K562 (cell line): ENCODE measurements around the gene COL1A1. TPM values are rescaled to one million over a fixed set of nuclear protein-coding genes. Genes with fewer than 3 reads are reported as not detected.
A peak's percentile ranks its signal among the peaks of the same experiment; 100 is the strongest.

Source experiments
- ARHGAP35 ChIP-seq: fragments of 450-650 bp; IDR thresholded peaks from 2 replicates; pipeline ENCODE4 v1.6.1; 2018; ENCODE audit not compliant: partially characterized antibody
- CREM ChIP-seq: IDR thresholded peaks from 2 replicates; pipeline ENCODE4 v1.6.1; 2014; ENCODE audit warnings: antibody characterized with exemption, low read depth
- DEAF1 ChIP-seq: fragments of 450-650 bp; formaldehyde crosslinking; IDR thresholded peaks from 2 replicates; pipeline ENCODE4 v1.4.0; 2020; ENCODE audit warnings: mild to moderate bottlenecking, moderate library complexity
- EP400 ChIP-seq: fragments of 450-650 bp; IDR thresholded peaks from 2 replicates; pipeline ENCODE4 v1.6.1; 2017; ENCODE audit warnings: antibody characterized with exemption, mild to moderate bottlenecking, moderate library complexity
- HNRNPH1 ChIP-seq: fragments of 200-400 bp; formaldehyde crosslinking; optimal IDR thresholded peaks from 2 replicates; pipeline ENCODE3; 2017; ENCODE audit warnings: low read depth, mild to moderate bottlenecking, low read length, moderate library complexity
- TCF3 ChIP-seq: sonication (generic); formaldehyde crosslinking; IDR thresholded peaks from 2 replicates; pipeline ENCODE4 v1.4.0; 2020; ENCODE audit warnings: mild to moderate bottlenecking, missing genetic modification reagents
- VEZF1 ChIP-seq: fragments of 200-800 bp; sonication (Bioruptor generic); IDR thresholded peaks from 2 replicates; pipeline ENCODE4 v1.6.1; 2017; ENCODE audit warnings: missing genetic modification characterization, missing compliant biosample characterization
- ZBTB5 ChIP-seq: fragments of 450-650 bp; IDR thresholded peaks from 2 replicates; pipeline ENCODE4 v1.6.1; 2017; ENCODE audit warnings: antibody characterized with exemption
- ZHX1 ChIP-seq: fragments of 150-350 bp; conservative IDR thresholded peaks from 2 replicates; pipeline ENCODE4 v1.6.1; 2014; ENCODE audit warnings: low read length
- ZNF316 ChIP-seq: fragments of 450-650 bp; IDR thresholded peaks from 2 replicates; pipeline ENCODE4 v1.6.1; 2016
- ZNF318 ChIP-seq, 2 experiments: fragments of 450-650 bp; IDR thresholded peaks; 2 replicates each; pipeline ENCODE4 v1.6.1; 2016; ENCODE audit warnings: mild to moderate bottlenecking in 2 of 2, borderline replicate concordance in 1 of 2, low read depth in 1 of 2, moderate library complexity in 1 of 2
- polyA plus RNA-seq, 8 experiments: library from polyadenylated mRNA; depleted of rRNA in 4 of 8; stranded (reverse) in 5 of 8; unstranded in 3 of 8; fragments of >200 nt; fragmentation: Nextera tagmentation in 2 of 8; fragmentation: Illumina TruSeq in 1 of 8; extraction: Ambion mirVana in 2 of 8; extraction: Trizol in 1 of 8; gene quantifications; 2 replicates each; pipeline versions ENCODE4 v1.2.1 to v1.2.3, GENCODE V29; 2011 to 2014; ENCODE audit warnings: inconsistent platforms in 1 of 8, missing spikeins in 1 of 8
- total RNA-seq, 7 experiments: library from RNA; depleted of rRNA in 6 of 7; stranded (reverse); fragments of >200 nt in 6 of 7; fragmentation: Illumina TruSeq in 2 of 7; extraction: Trizol in 2 of 7; gene quantifications; 2 replicates each; pipeline versions ENCODE4 v1.2.1 to v1.2.3, GENCODE V29; 2011 to 2021; ENCODE audit warnings: low replicate concordance in 1 of 7

Gene COL1A1
- total and polyA plus RNA-seq, 9 of the 15 experiments (the other 6 are each of a cell fraction or from before 2014, with no cell fraction given), result 0.04 to 3.4 (median 0.18) TPM

GRCh38 chr17:50169121-50169764, 32.2 kb downstream of the COL1A1 start (continued):
- TF ChIP-seq VEZF1 (CRISPR knock-in tag) (peak; percentile 48), DEAF1 (CRISPR knock-in tag) (peak; percentile 79), EP400 (no peak), ZBTB5 (no peak), CREM (peak; percentile 71), ZNF318 (IDR thresholded peaks at IDR 0.05; ENCODE audit: borderline replicate concordance in 1 of 2, low read depth in 1 of 2) (no peak), ZNF316 (no peak), TCF3 (CRISPR knock-in tag) (no peak), ARHGAP35 (no peak), HNRNPH1 (no peak), ZHX1 (no peak)
